ENCODE results near the gene EEFSEC. TPM values are rescaled to one million over a fixed set of nuclear protein-coding genes. Genes with fewer than 3 reads are reported as not detected.

EEFSEC gene
- total RNA-seq, 1 experiment from 2014 or later: 14.0 TPM

DNA sequence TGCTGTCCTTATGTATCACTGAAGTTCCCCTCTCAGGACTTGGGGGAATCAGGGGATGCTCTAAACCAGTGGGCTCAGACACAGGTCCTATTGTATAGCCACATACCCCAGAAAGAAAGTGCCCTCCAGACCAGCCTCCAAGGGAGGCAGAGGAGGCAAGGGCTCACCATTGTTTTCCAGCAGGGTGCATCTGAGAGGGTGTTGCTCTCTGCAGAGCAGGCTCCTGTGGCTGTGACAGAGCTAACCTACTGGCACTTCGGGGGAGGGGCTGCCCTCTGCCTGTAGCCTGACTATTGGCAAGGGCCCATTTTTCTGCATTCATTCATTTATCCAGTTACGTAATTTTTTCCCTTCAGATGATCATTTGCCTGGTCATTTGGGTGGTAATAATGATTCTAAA is 39.9 kb downstream of the EEFSEC start:
- BruUV-seq (replicated peaks): no TSS peak
- no peak overlapping the region for H3K27ac Mint-ChIP-seq (ENCODE audit: unreplicated experiment)
- H3K27me3 Mint-ChIP-seq (ENCODE audit: insufficient read depth, unreplicated experiment): no peaks in the 10 kb centered on the region

DNA sequence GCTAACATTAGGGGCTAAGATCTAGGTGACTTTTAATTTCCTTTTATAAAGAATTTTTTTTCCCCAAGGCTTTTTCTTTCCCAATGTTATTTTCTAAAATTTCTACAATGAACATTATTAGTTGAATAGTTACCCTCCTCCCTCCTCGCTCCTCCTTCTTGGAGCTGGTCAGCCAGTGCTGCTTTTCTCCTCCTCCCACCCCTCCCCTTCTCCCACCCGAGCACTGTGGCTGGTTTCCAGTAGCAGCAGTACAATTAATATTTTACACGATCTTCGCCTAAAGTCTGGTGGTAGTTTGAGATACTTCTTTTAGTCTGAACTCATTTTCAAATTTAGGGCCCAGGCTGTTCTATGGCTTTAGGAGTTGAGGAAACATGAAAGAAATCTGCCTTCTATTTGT is 41.6 kb downstream of the EEFSEC start:
- peaks cover 5% of the 10 kb centered on the region for H3K36me3 Mint-ChIP-seq (ENCODE audit: insufficient read depth, unreplicated experiment)
- H3K9me3 Mint-ChIP-seq (ENCODE audit: unreplicated experiment): no peaks in the 10 kb centered on the region
- Histone ChIP-seq H3K36me3 (ENCODE audit: control insufficient read depth, insufficient read depth, low read length) (no peaks in the 10 kb centered on the region), H3K9me3 (no peaks in the 10 kb centered on the region), H3K27me3 (replicated peaks; ENCODE audit: control insufficient read depth, insufficient read depth, low read length) (no peaks in the 10 kb centered on the region), H3K4me3 (ENCODE audit: low read depth, low read length) (no peak overlapping the region), H3K4me1 (no peaks in the 10 kb centered on the region)
- TF ChIP-seq, protein P1, sequence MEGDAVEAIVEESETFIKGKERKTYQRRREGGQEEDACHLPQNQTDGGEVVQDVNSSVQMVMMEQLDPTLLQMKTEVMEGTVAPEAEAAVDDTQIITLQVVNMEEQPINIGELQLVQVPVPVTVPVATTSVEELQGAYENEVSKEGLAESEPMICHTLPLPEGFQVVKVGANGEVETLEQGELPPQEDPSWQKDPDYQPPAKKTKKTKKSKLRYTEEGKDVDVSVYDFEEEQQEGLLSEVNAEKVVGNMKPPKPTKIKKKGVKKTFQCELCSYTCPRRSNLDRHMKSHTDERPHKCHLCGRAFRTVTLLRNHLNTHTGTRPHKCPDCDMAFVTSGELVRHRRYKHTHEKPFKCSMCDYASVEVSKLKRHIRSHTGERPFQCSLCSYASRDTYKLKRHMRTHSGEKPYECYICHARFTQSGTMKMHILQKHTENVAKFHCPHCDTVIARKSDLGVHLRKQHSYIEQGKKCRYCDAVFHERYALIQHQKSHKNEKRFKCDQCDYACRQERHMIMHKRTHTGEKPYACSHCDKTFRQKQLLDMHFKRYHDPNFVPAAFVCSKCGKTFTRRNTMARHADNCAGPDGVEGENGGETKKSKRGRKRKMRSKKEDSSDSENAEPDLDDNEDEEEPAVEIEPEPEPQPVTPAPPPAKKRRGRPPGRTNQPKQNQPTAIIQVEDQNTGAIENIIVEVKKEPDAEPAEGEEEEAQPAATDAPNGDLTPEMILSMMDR (IDR thresholded peaks at IDR 0.05; ENCODE audit: insufficient read depth in 1 of 2, low read depth in 1 of 2, low read length in 1 of 2, severe bottlenecking in 1 of 2, unreplicated experiment in 1 of 2): no peak
- H3K4me1 Mint-ChIP-seq (ENCODE audit: low read depth, unreplicated experiment): no peaks in the 10 kb centered on the region
- BruUV-seq (replicated peaks): no TSS peak
- ChIA-PET CTCF (no interaction called here), POLR2A (no interaction called here)
- no peak for DNase-seq
- intact Hi-C loops (cut with micrococcal nuclease; ENCODE audit: unreplicated experiment): no loop called here
- H3K27me3 Mint-ChIP-seq (ENCODE audit: insufficient read depth, unreplicated experiment): no peaks in the 10 kb centered on the region
- H3K27ac Mint-ChIP-seq (ENCODE audit: unreplicated experiment): no peak overlapping the region
- H3K4me3 Mint-ChIP-seq (ENCODE audit: unreplicated experiment): no peak overlapping the region

More for the DNA sequence above, 39.9 kb downstream of the EEFSEC start:
- DNase-seq: no peak
- TF ChIP-seq, protein P1 (IDR thresholded peaks at IDR 0.05; ENCODE audit: insufficient read depth in 1 of 2, low read depth in 1 of 2, low read length in 1 of 2, severe bottlenecking in 1 of 2, unreplicated experiment in 1 of 2): no peak
- no peaks in the 10 kb centered on the region for H3K9me3 ChIP-seq
- H3K27me3 ChIP-seq (replicated peaks; ENCODE audit: control insufficient read depth, insufficient read depth, low read length): no peaks in the 10 kb centered on the region
- CTCF ChIA-PET: no interaction called here
- POLR2A ChIA-PET: no interaction called here
- Mint-ChIP-seq H3K4me3 (ENCODE audit: unreplicated experiment) (no peak overlapping the region), H3K9me3 (ENCODE audit: unreplicated experiment) (no peaks in the 10 kb centered on the region), H3K36me3 (ENCODE audit: insufficient read depth, unreplicated experiment) (peaks cover 5% of the 10 kb centered on the region), H3K4me1 (ENCODE audit: low read depth, unreplicated experiment) (no peaks in the 10 kb centered on the region)
- no peaks in the 10 kb centered on the region for H3K36me3 ChIP-seq (ENCODE audit: control insufficient read depth, insufficient read depth, low read length)
- H3K4me3 ChIP-seq (ENCODE audit: low read depth, low read length): no peak overlapping the region
- H3K4me1 ChIP-seq: no peaks in the 10 kb centered on the region
- intact Hi-C loops (cut with micrococcal nuclease; ENCODE audit: unreplicated experiment): no loop called here

DNA sequence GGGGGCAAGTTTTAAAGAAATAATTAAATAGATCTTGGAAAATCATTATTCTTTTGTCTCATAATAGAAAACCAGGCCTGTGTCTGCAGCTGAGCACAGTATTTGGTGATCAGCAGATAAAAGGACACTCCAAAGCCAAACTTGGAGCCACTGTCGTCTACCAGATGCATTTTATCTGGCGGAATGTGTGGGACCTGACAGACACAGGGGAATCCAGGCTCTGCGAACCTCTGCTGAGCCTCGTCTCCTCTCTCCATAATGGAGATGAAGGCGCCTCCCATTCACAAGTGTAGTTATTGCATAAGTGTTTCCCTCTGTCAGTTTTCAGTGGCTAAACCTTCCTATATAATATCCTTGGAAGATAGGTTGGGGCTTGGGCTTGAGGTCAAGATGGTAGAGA is 42.1 kb downstream of the EEFSEC start:
- no peaks in the 10 kb centered on the region for H3K4me1 ChIP-seq
- ChIA-PET CTCF (no interaction called here), POLR2A (no interaction called here)
- DNase-seq: no peak
- intact Hi-C loops (cut with micrococcal nuclease; ENCODE audit: unreplicated experiment): no loop called here
- H3K4me3 ChIP-seq (ENCODE audit: low read depth, low read length): no peak overlapping the region
- BruUV-seq (replicated peaks): no TSS peak
- Mint-ChIP-seq H3K36me3 (ENCODE audit: insufficient read depth, unreplicated experiment) (peaks cover 5% of the 10 kb centered on the region), H3K9me3 (ENCODE audit: unreplicated experiment) (no peaks in the 10 kb centered on the region), H3K4me1 (ENCODE audit: low read depth, unreplicated experiment) (no peaks in the 10 kb centered on the region), H3K27me3 (ENCODE audit: insufficient read depth, unreplicated experiment) (no peaks in the 10 kb centered on the region), H3K27ac (ENCODE audit: unreplicated experiment) (no peak overlapping the region), H3K4me3 (ENCODE audit: unreplicated experiment) (no peak overlapping the region)
- TF ChIP-seq, protein P1 (IDR thresholded peaks at IDR 0.05; ENCODE audit: insufficient read depth in 1 of 2, low read depth in 1 of 2, low read length in 1 of 2, severe bottlenecking in 1 of 2, unreplicated experiment in 1 of 2): no peak
- no peaks in the 10 kb centered on the region for H3K36me3 ChIP-seq (ENCODE audit: control insufficient read depth, insufficient read depth, low read length)
- H3K27me3 ChIP-seq (replicated peaks; ENCODE audit: control insufficient read depth, insufficient read depth, low read length): no peaks in the 10 kb centered on the region
- H3K9me3 ChIP-seq: no peaks in the 10 kb centered on the region
